NCI-H1930 (cell line): ENCODE measurements around the gene DENND2A.
"Not testable (repeated sequence)": the region's sequence is repeated elsewhere in the genome, so short reads cannot be mapped to it uniquely, and the experiment has no call there.

Experiments used
- DNase-seq, 2 experiments: peaks; one replicate each; lab custom pipeline; 2025; lab: John Stamatoyannopoulos, UW

The DENND2A gene

DNA sequence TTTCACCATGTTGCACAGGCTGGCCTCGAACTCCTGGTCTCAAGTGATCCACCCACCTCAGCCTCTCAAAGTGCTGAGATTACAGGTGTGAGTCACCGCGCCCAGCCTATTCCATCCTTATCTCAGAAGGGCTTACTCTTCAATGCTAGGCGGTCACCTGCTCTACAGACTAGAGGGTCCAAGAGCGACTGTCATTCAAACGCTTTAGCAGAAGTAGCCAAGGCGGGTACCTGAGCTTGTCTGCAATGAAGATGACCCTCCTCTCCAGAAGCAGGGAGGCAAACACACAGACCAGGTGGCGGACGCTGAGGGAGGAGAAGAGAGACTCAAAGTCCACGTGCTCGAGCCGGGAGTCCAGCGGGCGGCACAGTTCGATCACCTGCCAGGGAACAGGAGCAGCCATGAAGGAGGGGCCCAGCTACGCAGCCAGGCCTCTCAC is 96.2 kb downstream of the DENND2A start:
- DNase-seq: no peak

GRCh38 chr7:140542228-140542603 is 98.4 kb downstream of the DENND2A start:
- DNase-seq: no peak

DNA sequence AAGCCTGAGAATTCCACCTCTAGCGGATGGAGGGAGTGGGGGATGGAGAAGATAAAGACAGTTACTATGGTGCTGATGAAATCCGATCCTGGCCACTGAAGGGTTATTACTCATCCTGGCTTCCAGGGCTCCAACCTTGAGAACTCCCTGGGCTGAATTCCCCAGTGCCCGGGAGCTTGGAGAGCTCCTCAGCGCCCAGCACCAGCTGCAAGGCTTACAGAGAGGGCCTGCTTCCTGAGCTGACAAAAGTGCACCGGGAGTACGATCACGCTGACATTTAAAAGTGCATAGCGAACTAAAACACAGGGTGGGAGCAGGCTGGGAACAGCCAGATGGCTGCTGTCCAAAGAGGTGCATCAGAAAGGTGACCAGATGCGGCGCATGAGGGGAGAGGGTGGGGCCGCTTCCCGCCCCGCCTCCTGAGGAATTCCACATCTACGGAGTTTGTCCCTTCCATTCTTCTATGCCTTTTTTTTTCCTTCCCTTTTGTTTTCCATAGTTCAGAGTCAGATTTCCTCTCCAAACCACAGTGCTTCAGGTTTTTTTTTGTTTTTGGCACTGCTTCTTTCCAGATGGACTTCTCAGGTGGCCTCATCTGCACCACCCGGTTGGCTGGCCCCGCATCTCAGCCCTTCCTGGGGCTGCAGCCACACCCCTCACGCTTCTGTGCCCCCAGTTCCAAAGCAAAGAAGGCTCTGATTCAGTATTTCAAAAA is 98.9 kb downstream of the DENND2A start:
- peak; percentile 49 to 61 for DNase-seq

GRCh38 chr7:140541176-140541512 is 99.5 kb downstream of the DENND2A start:
- DNase-seq: no peak

- no peak for DNase-seq
Measured at GRCh38 chr7:140540136-140540777, 100.4 kb downstream of the DENND2A start.

- DNase-seq: no peak
Measured at GRCh38 chr7:140539461-140539860, 101.2 kb downstream of the DENND2A start.

- DNase-seq: no peak
Measured at GRCh38 chr7:140537750-140538482, 102.7 kb downstream of the DENND2A start.

DNA sequence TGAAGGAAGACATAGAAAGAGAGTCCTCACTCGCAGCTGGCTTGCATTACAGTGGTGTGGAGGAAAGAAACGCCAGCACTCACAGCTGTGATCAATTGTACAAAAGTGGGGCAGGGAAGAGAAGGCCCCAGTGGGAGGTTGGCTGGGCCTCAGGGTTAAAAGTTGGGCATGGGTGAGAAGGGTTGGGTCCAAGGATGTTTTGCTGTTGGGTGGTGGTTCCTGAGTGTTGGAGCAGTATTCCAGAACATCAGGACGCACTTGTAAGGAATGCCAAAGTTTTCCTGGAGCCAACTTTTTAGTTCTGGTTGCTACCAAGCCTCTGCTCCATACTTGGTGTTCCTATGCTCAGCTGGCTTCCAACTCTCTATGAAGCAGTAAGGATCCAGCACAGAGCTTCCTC is 105.9 kb downstream of the DENND2A start:
- no peak for DNase-seq

DNA sequence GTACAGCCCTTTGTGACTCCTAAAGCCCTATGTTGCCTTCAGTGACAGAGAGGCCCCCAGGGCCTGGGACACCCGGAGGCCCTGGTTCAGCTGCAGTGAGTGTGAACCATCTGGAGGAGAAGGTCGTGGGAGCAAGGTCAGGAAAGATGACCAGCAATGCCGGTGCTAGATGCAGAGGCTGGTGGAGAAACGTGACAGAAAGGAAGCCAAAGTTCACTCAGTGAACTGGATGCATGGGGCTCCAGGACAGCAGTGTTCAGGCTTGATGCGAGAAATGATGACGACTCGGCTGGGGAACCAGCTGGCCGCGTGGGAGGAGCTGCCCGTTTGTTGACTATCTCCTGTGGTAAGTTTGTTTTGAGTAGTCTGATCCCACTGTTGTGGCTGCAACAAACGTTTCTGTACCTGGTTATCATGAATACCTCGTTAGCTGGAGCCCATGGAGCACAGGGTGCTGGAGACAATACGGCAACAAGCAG is 107.2 kb downstream of the DENND2A start:
- DNase-seq: no peak

- DNase-seq: not testable (repeated sequence)
Measured at GRCh38 chr7:140529428-140529827, 111.2 kb downstream of the DENND2A start.

- no peak for DNase-seq
Measured at GRCh38 chr7:140526787-140527664, 113.6 kb downstream of the DENND2A start.

DNA sequence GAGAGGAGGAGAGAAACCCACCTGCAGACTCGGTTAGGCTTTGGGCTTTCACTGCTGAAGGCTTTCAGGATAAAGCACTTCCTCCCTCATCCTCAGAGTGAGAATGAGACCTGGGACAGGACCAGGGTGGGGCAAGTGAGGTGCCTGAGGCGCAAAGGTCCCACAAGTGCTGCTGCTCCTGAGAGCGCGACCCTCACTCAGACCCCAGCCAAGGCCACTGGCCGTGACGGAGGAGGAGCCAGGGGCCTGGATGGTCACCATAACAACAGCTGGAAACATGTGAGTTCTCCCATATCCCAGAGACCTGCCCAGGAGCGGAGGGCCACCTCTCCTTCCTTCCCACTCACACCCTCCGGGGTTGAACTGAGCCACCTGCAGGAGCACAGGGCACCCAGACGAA is 114.4 kb downstream of the DENND2A start:
- no peak for DNase-seq

GRCh38 chr7:140525743-140526142 is 114.9 kb downstream of the DENND2A start:
- DNase-seq: no peak

- DNase-seq: no peak
Measured at GRCh38 chr7:140521421-140521820, 119.2 kb downstream of the DENND2A start.

DNA sequence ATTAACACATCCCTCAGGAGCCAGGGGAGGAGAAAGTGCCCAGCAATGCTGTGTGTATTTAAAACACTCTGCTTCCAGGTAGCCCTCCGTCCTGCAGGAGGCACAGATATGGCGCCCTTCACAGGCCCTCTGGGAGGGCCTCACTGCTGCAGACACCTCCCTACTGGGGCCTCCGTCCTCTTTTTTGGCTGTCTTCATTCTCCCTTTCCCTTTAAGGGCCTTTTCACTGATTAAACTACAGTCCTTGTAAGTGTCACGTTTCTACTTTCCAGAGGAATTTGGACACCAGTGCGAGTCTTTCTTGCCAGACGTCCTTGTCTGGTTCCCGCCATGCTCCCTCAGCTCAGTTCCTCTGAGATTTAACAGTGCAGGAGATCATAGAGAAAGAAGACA is 121.6 kb downstream of the DENND2A start:
- DNase-seq: no peak

- no peak for DNase-seq
Measured at GRCh38 chr7:140518370-140519006, 122.1 kb downstream of the DENND2A start.

- DNase-seq: peak; percentile 68 to 78
Measured at GRCh38 chr7:140517546-140518369, 122.9 kb downstream of the DENND2A start.

GRCh38 chr7:140512317-140513000 is 128.2 kb downstream of the DENND2A start:
- DNase-seq: no peak

DNA sequence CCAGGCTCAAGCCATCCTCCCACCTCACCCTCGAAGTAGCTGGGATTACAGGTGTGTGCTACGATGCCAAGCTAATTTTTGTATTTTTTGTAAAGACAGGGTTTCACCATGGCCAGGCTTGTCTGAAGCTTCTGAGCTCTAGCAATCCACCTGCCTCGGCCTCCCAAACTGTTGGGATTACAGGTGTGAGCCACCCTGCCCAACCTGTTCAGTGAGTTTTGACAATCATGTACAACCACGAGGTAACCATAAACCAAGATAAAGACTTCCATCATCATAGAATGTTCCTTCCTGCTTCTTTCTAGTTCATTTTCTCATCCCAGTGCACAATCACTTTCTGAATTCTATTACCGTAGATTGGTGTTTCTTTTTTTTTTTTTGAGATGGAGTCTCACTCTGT is 130.8 kb downstream of the DENND2A start:
- DNase-seq: no peak

DNA sequence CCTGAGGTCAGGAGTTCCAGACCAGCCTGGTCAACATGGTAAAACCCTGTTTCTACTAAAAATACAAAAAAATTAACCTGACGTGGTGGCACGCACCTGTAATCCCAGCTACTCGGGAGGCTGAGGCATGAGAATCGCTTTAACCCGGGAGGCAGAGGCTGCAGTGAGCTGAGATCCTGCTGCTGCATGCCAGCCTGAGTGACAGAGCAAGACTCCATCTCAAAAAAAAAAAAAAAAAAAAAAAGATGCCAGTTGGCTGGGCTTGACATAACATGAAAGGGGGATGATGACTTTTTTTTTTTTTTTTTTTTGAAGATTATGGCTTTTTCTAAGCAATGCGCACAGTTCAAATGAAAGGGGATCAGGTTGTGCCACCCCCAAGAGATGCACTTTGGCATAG is 133.1 kb downstream of the DENND2A start:
- not testable (repeated sequence) for DNase-seq
